ENCODE measurements around the gene C17orf113. TPM values are rescaled to one million over a fixed set of nuclear protein-coding genes. Genes with fewer than 3 reads are reported as not detected.

C17orf113 gene
- total and polyA plus RNA-seq, 2 of the 4 experiments (the other 2 are of a cell fraction) = under 0.01 to 0.03 TPM

DNA sequence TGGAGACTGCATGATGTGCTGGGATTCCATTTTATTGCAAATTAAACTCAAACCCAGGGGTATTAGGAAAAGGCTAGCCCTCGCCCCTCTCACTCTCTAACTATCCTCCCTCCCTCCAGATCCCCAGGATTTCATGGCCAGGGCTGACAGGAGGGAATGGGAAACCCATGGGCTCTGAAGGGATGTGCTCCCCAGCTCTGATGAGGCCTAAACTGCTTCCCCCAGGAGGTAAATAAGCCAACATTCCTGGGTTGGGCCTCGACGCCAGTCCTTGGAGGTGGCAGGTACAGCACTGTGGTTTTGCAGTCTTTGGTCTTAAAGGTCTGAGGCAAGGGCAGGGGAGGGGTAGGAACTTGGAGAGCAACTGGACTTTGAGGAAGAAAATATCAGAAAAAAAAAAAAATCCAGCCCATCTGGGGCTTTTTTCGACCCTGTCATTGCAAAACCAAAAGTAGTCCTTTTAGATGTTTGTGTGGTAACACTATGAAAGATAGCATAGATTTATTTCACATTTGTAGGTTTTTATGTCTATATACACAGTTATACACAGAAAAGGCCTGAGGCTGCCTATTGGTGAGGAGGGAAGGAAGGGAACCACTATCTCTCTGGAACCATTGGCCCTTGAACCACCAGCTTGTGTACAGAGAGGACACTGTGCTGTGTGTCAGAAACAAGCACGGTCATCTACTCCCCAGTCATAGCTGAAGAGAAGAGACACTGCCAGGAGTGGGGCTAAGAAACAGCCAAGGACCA lies 12.0 kb downstream of the C17orf113 start:
- Histone ChIP-seq H2BK20ac (ENCODE audit: low read depth, low read length) (no peak overlapping the region), H4K5ac (ENCODE audit: low read depth, low read length) (no peak overlapping the region), H3K4me2 (ENCODE audit: low read depth, low read length) (no peak overlapping the region), H2AFZ (replicated peaks; ENCODE audit: low read length, poor library complexity) (no peak overlapping the region), H2AK5ac (ENCODE audit: low read depth, low read length) (no peak overlapping the region), H3K27ac (ENCODE audit: insufficient read depth, low read length) (no peak overlapping the region), H3K4me1 (ENCODE audit: control insufficient read depth, insufficient read depth, low read length) (no peaks in the 10 kb centered on the region), H3K4me3 (ENCODE audit: insufficient read depth, low read depth, low read length) (no peak overlapping the region), H3K4ac (ENCODE audit: low read depth, low read length) (no peak overlapping the region), H2BK5ac (ENCODE audit: low read depth, low read length, poor library complexity, severe bottlenecking) (no peak overlapping the region), H4K8ac (ENCODE audit: low read depth in 2 of 2, low read length in 2 of 2) (no peak overlapping the region), H4K20me1 (ENCODE audit: insufficient read depth, low read length) (no peaks in the 10 kb centered on the region), H3K14ac (replicated peaks; ENCODE audit: low read depth, low read length) (no peak overlapping the region), H2BK120ac (ENCODE audit: low read depth, low read length) (no peak overlapping the region), H4K91ac (ENCODE audit: insufficient read depth, low read depth, low read length) (no peak overlapping the region), H3K56ac (ENCODE audit: extremely low read depth, insufficient read depth, low read length) (no peak overlapping the region), H3K79me1 (ENCODE audit: low read depth in 1 of 2, low read length in 2 of 2) (no peaks in the 10 kb centered on the region), H3K23ac (ENCODE audit: low read depth, low read length) (no peak overlapping the region), H2BK15ac (ENCODE audit: low read depth, low read length) (no peak overlapping the region), H3K9me1 (ENCODE audit: insufficient read depth, low read length) (no peaks in the 10 kb centered on the region), H3K9ac (ENCODE audit: low read depth, low read length) (no peak overlapping the region), H3K27me3 (ENCODE audit: control insufficient read depth, insufficient read depth, low read length) (peaks cover 44% of the 10 kb centered on the region), H3K18ac (ENCODE audit: low read depth, low read length) (no peak overlapping the region), H3K9me3 (ENCODE audit: control insufficient read depth, insufficient read depth, low read length) (no peaks in the 10 kb centered on the region), H2AK9ac (replicated peaks; ENCODE audit: low read depth, low read length, poor library complexity) (no peak overlapping the region), H3K36me3 (ENCODE audit: control insufficient read depth, insufficient read depth, low read length) (no peaks in the 10 kb centered on the region)
- in situ Hi-C loops (cut with MboI; ENCODE audit: low sequenced_read_pairs) = no loop called here
- intact Hi-C loops (cut with micrococcal nuclease) = no loop called here
- dilution Hi-C loops (cut with HindIII; ENCODE audit: low sequenced_read_pairs, unreplicated experiment) = no loop called here
- BruUV-seq (replicated peaks) = no TSS peak
- POLR2A ChIA-PET (ENCODE audit: unreplicated experiment) = no interaction called here
- TF ChIP-seq FOS (IDR thresholded peaks at IDR 0.05; ENCODE audit: low read depth, low read length) = no peak
- TF ChIP-seq MAZ (IDR thresholded peaks at IDR 0.05; ENCODE audit: borderline replicate concordance, low read depth, low read length) = no peak
- no peak for TF ChIP-seq CHD1 (IDR thresholded peaks at IDR 0.05; ENCODE audit: low read depth, low read length)
- no peak for TF ChIP-seq NFE2L2 (IDR thresholded peaks at IDR 0.05; ENCODE audit: low read depth, low read length)
- TF ChIP-seq, protein P1, sequence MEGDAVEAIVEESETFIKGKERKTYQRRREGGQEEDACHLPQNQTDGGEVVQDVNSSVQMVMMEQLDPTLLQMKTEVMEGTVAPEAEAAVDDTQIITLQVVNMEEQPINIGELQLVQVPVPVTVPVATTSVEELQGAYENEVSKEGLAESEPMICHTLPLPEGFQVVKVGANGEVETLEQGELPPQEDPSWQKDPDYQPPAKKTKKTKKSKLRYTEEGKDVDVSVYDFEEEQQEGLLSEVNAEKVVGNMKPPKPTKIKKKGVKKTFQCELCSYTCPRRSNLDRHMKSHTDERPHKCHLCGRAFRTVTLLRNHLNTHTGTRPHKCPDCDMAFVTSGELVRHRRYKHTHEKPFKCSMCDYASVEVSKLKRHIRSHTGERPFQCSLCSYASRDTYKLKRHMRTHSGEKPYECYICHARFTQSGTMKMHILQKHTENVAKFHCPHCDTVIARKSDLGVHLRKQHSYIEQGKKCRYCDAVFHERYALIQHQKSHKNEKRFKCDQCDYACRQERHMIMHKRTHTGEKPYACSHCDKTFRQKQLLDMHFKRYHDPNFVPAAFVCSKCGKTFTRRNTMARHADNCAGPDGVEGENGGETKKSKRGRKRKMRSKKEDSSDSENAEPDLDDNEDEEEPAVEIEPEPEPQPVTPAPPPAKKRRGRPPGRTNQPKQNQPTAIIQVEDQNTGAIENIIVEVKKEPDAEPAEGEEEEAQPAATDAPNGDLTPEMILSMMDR (conservative IDR thresholded peaks at IDR 0.05; ENCODE audit: low read depth, low read length) = no peak
- TF ChIP-seq RAD21 (IDR thresholded peaks at IDR 0.05; ENCODE audit: low read length) = no peak
- CTCF ChIA-PET = no interaction called here
- DNase-seq = no peak
- ATAC-seq (ENCODE audit: low read depth) = no peak
- WGBS, 2 experiments (ENCODE audit: extremely low coverage in 2 of 2, insufficient read length in 1 of 2) = no CpG with 5 or more reads among the region's 5 CpGs

Data from IMR-90 (cell line).